ENCODE measurements around the gene GHSR.

GHSR gene

GRCh38 chr3:172415323-172415722 is 32.9 kb downstream of the GHSR start:
- no peak for DNase-seq

GRCh38 chr3:172411478-172411947 is 36.7 kb downstream of the GHSR start:
- DNase-seq = no peak

GRCh38 chr3:172410702-172411477 is 37.4 kb downstream of the GHSR start:
- DNase-seq = no peak

DNA sequence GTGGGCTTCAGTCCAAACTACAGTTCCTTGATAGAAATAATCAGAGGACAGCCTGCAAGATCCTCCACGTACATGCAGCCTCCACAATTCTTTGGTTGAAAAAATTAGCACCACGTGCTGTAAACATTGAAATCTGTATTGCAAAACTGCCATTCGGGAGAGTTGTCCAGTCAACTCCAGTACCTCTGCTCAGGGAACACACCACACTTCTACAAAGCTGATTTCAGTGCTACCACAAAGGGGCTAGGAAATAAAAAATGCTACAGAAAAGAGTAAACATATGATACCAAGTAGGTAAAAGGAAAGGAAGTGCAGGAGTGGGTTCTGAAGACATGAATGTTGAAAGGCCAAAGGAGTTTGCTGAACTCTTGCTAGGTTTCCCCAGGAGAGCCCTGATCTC is 40.4 kb downstream of the GHSR start:
- DNase-seq = no peak

GRCh38 chr3:172405914-172406313 is 42.3 kb downstream of the GHSR start:
- DNase-seq = no peak

- DNase-seq = no peak
Observed at GRCh38 chr3:172404237-172404962, 43.9 kb downstream of the GHSR start.

DNA sequence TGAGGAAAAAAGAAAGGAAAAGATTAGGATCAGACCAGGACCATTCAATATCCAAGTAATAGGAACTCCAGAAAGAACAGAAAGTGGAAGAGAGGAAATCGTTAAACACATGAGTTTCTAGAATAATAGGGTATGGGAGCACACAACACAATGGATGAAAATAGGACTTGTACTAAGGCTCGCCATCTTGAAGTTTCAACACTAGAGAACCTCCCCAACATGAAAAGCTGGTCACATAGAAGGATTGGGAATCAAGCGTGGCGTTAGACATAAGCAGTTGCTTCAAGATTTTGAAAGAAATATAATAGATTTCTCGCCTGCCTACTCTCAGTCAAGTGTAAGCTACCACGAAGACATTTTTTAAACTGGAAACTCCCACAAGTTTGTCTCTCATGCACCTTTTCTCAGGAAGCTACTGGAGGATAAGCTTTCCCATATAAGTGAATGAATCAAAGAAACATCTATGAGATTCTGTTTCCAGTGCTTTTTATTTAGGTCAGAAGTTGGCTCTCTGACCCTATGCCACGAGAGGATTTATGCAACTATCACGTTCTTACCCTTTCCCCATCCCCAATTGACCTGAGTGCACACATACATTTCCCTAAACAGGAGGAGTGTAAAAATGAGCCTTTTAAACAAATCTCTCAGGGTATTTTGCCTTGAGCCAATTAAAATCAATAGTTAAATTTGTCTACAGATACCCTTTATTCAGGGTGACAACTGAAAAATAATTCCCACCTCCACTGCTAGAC is 45.2 kb downstream of the GHSR start:
- no peak for DNase-seq

DNA sequence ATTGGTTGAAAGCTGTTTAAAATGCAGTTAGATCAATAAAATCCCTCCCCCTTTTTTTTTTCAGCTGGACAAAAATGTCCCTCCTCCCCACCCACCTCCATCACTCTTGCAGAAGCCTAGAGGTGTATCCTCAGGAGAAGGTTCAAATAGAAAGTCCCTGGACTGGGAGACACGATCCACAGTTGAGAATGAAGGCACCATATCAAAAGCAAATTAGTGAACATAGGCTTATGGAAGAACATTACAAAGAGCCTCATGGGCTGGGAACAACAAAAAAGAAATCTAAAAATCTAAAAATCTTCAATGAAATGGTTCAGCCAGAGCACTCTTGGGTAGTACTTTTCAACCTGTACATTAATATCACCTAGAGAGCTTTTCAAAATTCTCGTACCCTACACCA is 46.2 kb downstream of the GHSR start:
- DNase-seq = no peak

DNA sequence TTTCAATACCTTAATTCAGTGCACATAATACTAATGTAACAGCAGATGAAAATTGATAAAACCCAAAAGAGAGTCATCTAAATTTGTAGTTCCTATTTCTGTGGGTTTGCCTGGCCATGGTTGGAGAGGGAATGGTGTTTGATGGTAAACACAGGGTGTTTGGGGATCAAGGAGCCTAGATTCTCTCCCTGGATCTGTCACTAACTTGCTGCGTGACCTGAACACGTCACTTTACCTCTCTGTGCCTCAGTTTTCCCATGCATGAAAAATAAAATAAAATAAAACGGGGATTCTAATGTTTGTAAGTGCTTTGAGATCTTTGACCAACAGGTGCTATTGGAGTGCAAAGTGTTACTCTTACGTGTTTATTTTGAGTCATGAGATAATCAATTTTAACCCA is 49.8 kb downstream of the GHSR start:
- no peak for DNase-seq

GRCh38 chr3:172397716-172398405 is 50.4 kb downstream of the GHSR start:
- DNase-seq = no peak

GRCh38 chr3:172396400-172396799 is 51.9 kb downstream of the GHSR start:
- no peak for DNase-seq

- DNase-seq = no peak
Observed at GRCh38 chr3:172394692-172395091, 53.6 kb downstream of the GHSR start.

All from inflammatory macrophage treated with lipopolysaccharide for 4 hours (primary cell).